Measurements from ENCODE around the gene FOXI3. TPM values are rescaled to one million over a fixed set of nuclear protein-coding genes. Genes with fewer than 3 reads are reported as not detected.

The FOXI3 gene
- total and polyA plus RNA-seq, 9 of the 15 experiments (the other 6 are each of a cell fraction or from before 2014, with no cell fraction given): not detected

GRCh38 chr2:88437010-88437409 lies 15.5 kb downstream of the FOXI3 start:
- no peaks in the 10 kb centered on the region for H3K36me3 ChIP-seq (ENCODE audit: control insufficient read depth, insufficient read depth, low read length)
- in situ Hi-C loops (cut with MboI) (no loop called here), intact Hi-C loops (cut with micrococcal nuclease) (no loop called here)
- H3K4me3 ChIP-seq: no peak overlapping the region
- H3K79me2 ChIP-seq (ENCODE audit: control insufficient read depth, insufficient read depth, low read length): no peaks in the 10 kb centered on the region
- no TSS peak for BruUV-seq (replicated peaks)
- no peak overlapping the region for H3K27ac ChIP-seq (ENCODE audit: extremely low read depth, low read depth, low read length)
- H3K9me3 ChIP-seq (replicated peaks; ENCODE audit: control insufficient read depth, insufficient read depth, low read depth, low read length): no peaks in the 10 kb centered on the region
- H3K9me1 ChIP-seq (ENCODE audit: control insufficient read depth, insufficient read depth, low read length): no peaks in the 10 kb centered on the region
- no peaks in the 10 kb centered on the region for H3K4me1 ChIP-seq (replicated peaks in 1 of 2; ENCODE audit: control insufficient read depth in 2 of 2, insufficient read depth in 2 of 2, low read length in 2 of 2)
- ChIA-PET CTCF (ENCODE audit: low intra/inter-chr PET ratio) (no interaction called here), POLR2A (no interaction called here)
- no peak for FAIRE-seq
- no peak for ATAC-seq
- H3K9ac ChIP-seq (ENCODE audit: insufficient read depth in 1 of 2, low read depth in 2 of 2, low read length in 2 of 2): no peak overlapping the region
- TF ChIP-seq BDP1 (IDR thresholded peaks at IDR 0.05; ENCODE audit: insufficient read depth, insufficient read length) (no peak), NKRF (IDR thresholded peaks at IDR 0.05; ENCODE audit: borderline replicate concordance) (no peak), FOXM1 (IDR thresholded peaks at IDR 0.05; ENCODE audit: low read depth) (no peak), FOXM1 (CRISPR knock-in tag; IDR thresholded peaks at IDR 0.05; ENCODE audit: low read depth) (no peak), FOXP4 (CRISPR knock-in tag; IDR thresholded peaks at IDR 0.05; ENCODE audit: borderline replicate concordance) (no peak), HNRNPH1 (optimal IDR thresholded peaks at IDR 0.05; ENCODE audit: low read depth, low read length) (no peak), MED1 (CRISPR knock-in tag; IDR thresholded peaks at IDR 0.05; ENCODE audit: borderline replicate concordance) (no peak), ZBTB8A (IDR thresholded peaks at IDR 0.05; ENCODE audit: partially characterized antibody) (no peak)
- H4K20me1 ChIP-seq (replicated peaks; ENCODE audit: control insufficient read depth, insufficient read depth, low read length): no peaks in the 10 kb centered on the region
- DNase-seq (ENCODE audit: extremely low read depth in 1 of 4, low spot score in 3 of 4): no peak
- H3K4me2 ChIP-seq (ENCODE audit: insufficient read depth, low read length): no peak overlapping the region
- H2AFZ ChIP-seq (ENCODE audit: low read depth, low read length): no peak overlapping the region
- peaks cover 7 to 29% of the 10 kb centered on the region in 2 experiments; a peak in 4 of 5 replicates for H3K27me3 ChIP-seq (ENCODE audit: control insufficient read depth in 2 of 2, insufficient read depth in 2 of 2, low read length in 2 of 2)
- 0% methylated on average over 4 of the region's 4 CpGs for WGBS (ENCODE audit: insufficient coverage, low coverage, missing lambda C conversion rate)
